K562 (cell line): ENCODE results near the gene SUOX. TPM values are rescaled to one million over a fixed set of nuclear protein-coding genes. Genes with fewer than 3 reads are reported as not detected.

Source experiments
- BHLHE40 ChIP-seq: IDR thresholded peaks from 2 replicates; pipeline ENCODE4 v1.6.1; 2011; ENCODE audit warnings: low read length, improper control_type of control experiment
- BRD9 ChIP-seq: fragments of 450-650 bp; IDR thresholded peaks from 2 replicates; pipeline ENCODE4 v1.6.1; 2018; ENCODE audit warnings: low read depth; ENCODE audit not compliant: partially characterized antibody
- CBX1 ChIP-seq: sonication (generic); IDR thresholded peaks from 2 replicates; pipeline ENCODE4 v1.6.1; 2016; ENCODE audit warnings: antibody characterized with exemption, low read depth, mild to moderate bottlenecking
- CBX2 ChIP-seq: fragments of 200-600 bp; sonication (generic); IDR thresholded peaks from one replicate; pipeline ENCODE4 v1.6.1; 2012; ENCODE audit warnings: mild to moderate bottlenecking, low read length, inconsistent platforms; ENCODE audit not compliant: insufficient read depth, poor library complexity, severe bottlenecking
- DDX20 ChIP-seq: fragments of 450-650 bp; IDR thresholded peaks from 2 replicates; pipeline ENCODE4 v1.6.1; 2016; ENCODE audit warnings: missing genetic modification characterization, low read depth, mild to moderate bottlenecking, missing compliant biosample characterization, moderate library complexity
- DMBX1 ChIP-seq: fragments of 250-450 bp; sonication (Bioruptor Pico); IDR thresholded peaks from 2 replicates; pipeline ENCODE4 v1.8.0; 2022; ENCODE audit warnings: inconsistent platforms, mild to moderate bottlenecking, moderate library complexity, borderline replicate concordance
- ERF ChIP-seq: fragments of 450-650 bp; formaldehyde crosslinking; IDR thresholded peaks from 2 replicates; pipeline ENCODE4 v1.4.0; 2020; ENCODE audit warnings: mild to moderate bottlenecking, mixed read lengths
- HNRNPH1 ChIP-seq: fragments of 200-400 bp; formaldehyde crosslinking; optimal IDR thresholded peaks from 2 replicates; pipeline ENCODE3; 2017; ENCODE audit warnings: low read depth, mild to moderate bottlenecking, low read length, moderate library complexity
- HNRNPL ChIP-seq: fragments of 200-400 bp; formaldehyde crosslinking; IDR thresholded peaks from 2 replicates; pipeline ENCODE4 v1.6.1; 2017; ENCODE audit warnings: low read depth, mild to moderate bottlenecking, low read length
- HSF4 ChIP-seq: fragments of 250-450 bp; sonication (Bioruptor Pico); IDR thresholded peaks from 2 replicates; pipeline ENCODE4 v2.1.2; 2022; ENCODE audit warnings: mild to moderate bottlenecking, moderate library complexity, borderline replicate concordance
- KDM2B ChIP-seq: fragments of 250-450 bp; sonication (Bioruptor Pico); IDR thresholded peaks from 2 replicates; pipeline ENCODE4 v1.8.0; 2021; ENCODE audit warnings: mild to moderate bottlenecking, moderate library complexity
- KLF13 ChIP-seq: fragments of 450-650 bp; IDR thresholded peaks from 2 replicates; pipeline ENCODE4 v1.6.1; 2016; ENCODE audit warnings: missing genetic modification characterization, low read depth, mild to moderate bottlenecking, missing compliant biosample characterization, moderate library complexity, borderline replicate concordance
- MAFF ChIP-seq: IDR thresholded peaks from 2 replicates; pipeline ENCODE4 v1.6.1; 2012; ENCODE audit warnings: low read length, improper control_type of control experiment
- MAZ ChIP-seq, 2 experiments: fragments of 450-650 bp in 1 of 2; sonication (generic) in 1 of 2; formaldehyde crosslinking; IDR thresholded peaks in 1 of 2; conservative IDR thresholded peaks in 1 of 2; 2 replicates each; pipeline versions ENCODE4 v1.4.0 to v1.5.0; 2020; ENCODE audit warnings: mild to moderate bottlenecking in 1 of 2, missing genetic modification reagents in 1 of 2
- NFATC3 ChIP-seq: fragments of 450-650 bp; IDR thresholded peaks from 2 replicates; pipeline ENCODE4 v1.6.1; 2017; ENCODE audit warnings: mild to moderate bottlenecking
- TCFL5 ChIP-seq: fragments of 250-450 bp; sonication (Bioruptor Pico); conservative IDR thresholded peaks from 2 replicates; pipeline ENCODE4 v1.6.1; 2021; ENCODE audit warnings: mild to moderate bottlenecking, moderate library complexity, matching md5 sums
- TRIM24 ChIP-seq, 2 experiments: fragments of 450-650 bp; IDR thresholded peaks; 2 replicates each; pipeline ENCODE4 v1.6.1; 2016
- YY1 ChIP-seq, 3 experiments: IDR thresholded peaks; 2 replicates each; pipeline ENCODE4 v1.6.1; 2011; ENCODE audit warnings: low read length in 2 of 3, mild to moderate bottlenecking in 2 of 3, moderate library complexity in 2 of 3, borderline replicate concordance in 1 of 3, control low read depth in 1 of 3, low read depth in 1 of 3; ENCODE audit not compliant: insufficient read depth in 3 of 3, insufficient replicate concordance in 2 of 3, control insufficient read depth in 1 of 3, insufficient read length in 1 of 3; ENCODE audit errors: extremely low read depth in 1 of 3
- ZNF3 ChIP-seq: fragments of 250-450 bp; sonication (Bioruptor Pico); IDR thresholded peaks from 2 replicates; pipeline ENCODE4 v1.5.0; 2021; ENCODE audit warnings: mild to moderate bottlenecking, moderate library complexity
- polyA plus RNA-seq, 8 experiments: library from polyadenylated mRNA; depleted of rRNA in 4 of 8; stranded (reverse) in 5 of 8; unstranded in 3 of 8; fragments of >200 nt; fragmentation: Nextera tagmentation in 2 of 8; fragmentation: Illumina TruSeq in 1 of 8; extraction: Ambion mirVana in 2 of 8; extraction: Trizol in 1 of 8; gene quantifications; 2 replicates each; pipeline versions ENCODE4 v1.2.1 to v1.2.3, GENCODE V29; 2011 to 2014; ENCODE audit warnings: inconsistent platforms in 1 of 8, missing spikeins in 1 of 8
- total RNA-seq, 7 experiments: library from RNA; depleted of rRNA in 6 of 7; stranded (reverse); fragments of >200 nt in 6 of 7; fragmentation: Illumina TruSeq in 2 of 7; extraction: Trizol in 2 of 7; gene quantifications; 2 replicates each; pipeline versions ENCODE4 v1.2.1 to v1.2.3, GENCODE V29; 2011 to 2021; ENCODE audit warnings: low replicate concordance in 1 of 7
- TF ChIP-seq, protein P1 (sequence below): fragments of 450-650 bp; IDR thresholded peaks from 2 replicates; pipeline ENCODE4 v1.6.1; 2017; ENCODE audit warnings: mild to moderate bottlenecking, moderate library complexity
- TF ChIP-seq, protein P2 (sequence below): sonication (generic); formaldehyde crosslinking; IDR thresholded peaks from 2 replicates; pipeline ENCODE4 v1.9.0; 2022; ENCODE audit warnings: mild to moderate bottlenecking, missing genetic modification reagents
- TF ChIP-seq, protein P3 (sequence below): sonication (generic); formaldehyde crosslinking; IDR thresholded peaks from 2 replicates; pipeline ENCODE4 v1.8.0; 2022; ENCODE audit warnings: missing genetic modification reagents, mild to moderate bottlenecking, moderate library complexity, borderline replicate concordance
- TF ChIP-seq, protein P4 (sequence below): fragments of 250-450 bp; sonication (Bioruptor Pico); IDR thresholded peaks from 2 replicates; pipeline ENCODE4 v1.4.0; 2020; ENCODE audit warnings: borderline replicate concordance

The SUOX gene
- total and polyA plus RNA-seq, 9 of the 15 experiments (the other 6 are each of a cell fraction or from before 2014, with no cell fraction given), result 9.2 to 39.7 (median 25.4) TPM

DNA sequence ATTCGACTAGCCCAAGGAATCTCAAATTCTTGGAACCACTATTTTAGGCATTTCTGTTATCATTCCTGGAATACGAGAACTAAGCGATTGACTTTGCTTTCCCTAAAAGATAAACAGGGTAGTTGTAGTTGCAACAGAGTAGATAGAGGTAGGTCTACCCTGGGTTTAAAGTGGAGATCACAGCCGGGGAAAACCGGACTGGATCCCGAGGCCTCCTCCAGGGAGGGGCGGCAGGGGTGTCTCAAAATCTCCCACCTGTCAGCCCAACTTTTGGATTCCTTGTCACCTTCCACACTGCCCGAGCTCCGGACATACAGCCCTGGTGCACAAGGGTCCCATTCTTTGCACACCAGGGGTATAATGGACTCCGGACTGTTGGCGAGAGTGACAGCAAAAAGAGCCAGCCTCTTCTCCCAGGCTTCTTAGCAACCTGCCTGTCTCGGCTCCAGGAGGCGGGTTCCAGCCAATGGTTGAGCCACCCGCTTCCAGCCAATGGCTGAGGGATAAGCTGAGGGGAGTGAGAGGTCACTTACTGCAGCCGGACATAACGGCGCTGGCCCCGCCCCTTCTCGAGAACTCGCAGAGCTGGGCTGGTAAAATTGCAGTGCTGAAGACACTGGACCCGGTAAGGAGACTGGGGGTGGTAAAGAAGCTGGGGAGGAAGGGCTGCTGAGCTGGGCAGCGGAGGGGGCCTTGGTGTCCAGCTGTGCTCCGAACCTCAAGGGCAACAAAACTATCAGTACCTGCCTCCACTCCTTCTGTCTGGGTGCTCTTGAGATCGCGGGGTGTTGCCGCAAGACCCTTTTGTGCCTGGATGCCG lies at the start of gene SUOX (continued):
- no peak for TF ChIP-seq DDX20 (tag)
- no peak for TF ChIP-seq BHLHE40
- TF ChIP-seq, protein P1, sequence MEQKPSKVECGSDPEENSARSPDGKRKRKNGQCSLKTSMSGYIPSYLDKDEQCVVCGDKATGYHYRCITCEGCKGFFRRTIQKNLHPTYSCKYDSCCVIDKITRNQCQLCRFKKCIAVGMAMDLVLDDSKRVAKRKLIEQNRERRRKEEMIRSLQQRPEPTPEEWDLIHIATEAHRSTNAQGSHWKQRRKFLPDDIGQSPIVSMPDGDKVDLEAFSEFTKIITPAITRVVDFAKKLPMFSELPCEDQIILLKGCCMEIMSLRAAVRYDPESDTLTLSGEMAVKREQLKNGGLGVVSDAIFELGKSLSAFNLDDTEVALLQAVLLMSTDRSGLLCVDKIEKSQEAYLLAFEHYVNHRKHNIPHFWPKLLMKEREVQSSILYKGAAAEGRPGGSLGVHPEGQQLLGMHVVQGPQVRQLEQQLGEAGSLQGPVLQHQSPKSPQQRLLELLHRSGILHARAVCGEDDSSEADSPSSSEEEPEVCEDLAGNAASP, result no peak
- TF ChIP-seq CBX1, result no peak
- TF ChIP-seq TRIM24 (IDR thresholded peaks at IDR 0.05), result no peak
- peak in 1 of 2 experiments; percentile 52; a peak in 1 of 4 replicates for TF ChIP-seq MAZ (CRISPR knock-in tag; conservative IDR thresholded peaks at IDR 0.05 in 1 of 2, IDR thresholded peaks at IDR 0.05 in 1 of 2)
- TF ChIP-seq KLF13 (tag), result no peak
- TF ChIP-seq, protein P2, sequence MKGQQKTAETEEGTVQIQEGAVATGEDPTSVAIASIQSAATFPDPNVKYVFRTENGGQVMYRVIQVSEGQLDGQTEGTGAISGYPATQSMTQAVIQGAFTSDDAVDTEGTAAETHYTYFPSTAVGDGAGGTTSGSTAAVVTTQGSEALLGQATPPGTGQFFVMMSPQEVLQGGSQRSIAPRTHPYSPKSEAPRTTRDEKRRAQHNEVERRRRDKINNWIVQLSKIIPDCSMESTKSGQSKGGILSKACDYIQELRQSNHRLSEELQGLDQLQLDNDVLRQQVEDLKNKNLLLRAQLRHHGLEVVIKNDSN (CRISPR knock-in tag), result peak; percentile 43
- no peak for TF ChIP-seq DMBX1
- TF ChIP-seq MAFF, result no peak
- TF ChIP-seq BRD9, result no peak
- TF ChIP-seq, protein P3, sequence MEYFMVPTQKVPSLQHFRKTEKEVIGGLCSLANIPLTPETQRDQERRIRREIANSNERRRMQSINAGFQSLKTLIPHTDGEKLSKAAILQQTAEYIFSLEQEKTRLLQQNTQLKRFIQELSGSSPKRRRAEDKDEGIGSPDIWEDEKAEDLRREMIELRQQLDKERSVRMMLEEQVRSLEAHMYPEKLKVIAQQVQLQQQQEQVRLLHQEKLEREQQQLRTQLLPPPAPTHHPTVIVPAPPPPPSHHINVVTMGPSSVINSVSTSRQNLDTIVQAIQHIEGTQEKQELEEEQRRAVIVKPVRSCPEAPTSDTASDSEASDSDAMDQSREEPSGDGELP (CRISPR knock-in tag), result peak; percentile 70; the same call in 1 of the 2 replicates
- TF ChIP-seq ZNF3, result no peak
- TF ChIP-seq, protein P4, sequence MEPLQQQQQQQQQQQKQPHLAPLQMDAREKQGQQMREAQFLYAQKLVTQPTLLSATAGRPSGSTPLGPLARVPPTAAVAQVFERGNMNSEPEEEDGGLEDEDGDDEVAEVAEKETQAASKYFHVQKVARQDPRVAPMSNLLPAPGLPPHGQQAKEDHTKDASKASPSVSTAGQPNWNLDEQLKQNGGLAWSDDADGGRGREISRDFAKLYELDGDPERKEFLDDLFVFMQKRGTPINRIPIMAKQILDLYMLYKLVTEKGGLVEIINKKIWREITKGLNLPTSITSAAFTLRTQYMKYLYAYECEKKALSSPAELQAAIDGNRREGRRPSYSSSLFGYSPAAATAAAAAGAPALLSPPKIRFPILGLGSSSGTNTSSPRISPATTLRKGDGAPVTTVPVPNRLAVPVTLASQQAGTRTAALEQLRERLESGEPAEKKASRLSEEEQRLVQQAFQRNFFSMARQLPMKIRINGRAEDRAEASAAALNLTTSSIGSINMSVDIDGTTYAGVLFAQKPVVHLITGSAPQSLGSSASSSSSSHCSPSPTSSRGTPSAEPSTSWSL (CRISPR knock-in tag), result no peak
- TF ChIP-seq ERF (CRISPR knock-in tag), result peak; percentile 48; the same call in 1 of the 2 replicates
- TF ChIP-seq HSF4 (CRISPR knock-in tag), result no peak
- TF ChIP-seq CBX2, result no peak
- TF ChIP-seq KDM2B (CRISPR knock-in tag), result no peak
- TF ChIP-seq HNRNPH1, result no peak
- TF ChIP-seq TCFL5 (CRISPR knock-in tag), result no peak
- TF ChIP-seq NFATC3, result no peak
- no peak for TF ChIP-seq HNRNPL
- peak in 2 of 3 experiments; percentile 54 to 84 for TF ChIP-seq YY1 (IDR thresholded peaks at IDR 0.05; ENCODE audit: borderline replicate concordance in 1 of 3, control insufficient read depth in 1 of 3, extremely low read depth in 1 of 3, insufficient read depth in 3 of 3, insufficient read length in 1 of 3, insufficient replicate concordance in 2 of 3, low read depth in 1 of 3, low read length in 2 of 3)
